HEK293 (cell line): ENCODE data around the gene WDR70.
"Not testable (repeated sequence)": the region's sequence is repeated elsewhere in the genome, so short reads cannot be mapped to it uniquely, and the experiment has no call there.

ENCODE experiments used
- CTCF ChIA-PET: fragments of 350-600 bp; formaldehyde crosslinking; extraction: SDS; loops from one replicate; lab custom pipeline; 2021; ENCODE audit warnings: antibody characterized with exemption; lab: Yijun Ruan, JAX
- POLR2A ChIA-PET: fragments of 300-600 bp; formaldehyde crosslinking; extraction: SDS; loops from one replicate; lab custom pipeline; 2020; ENCODE audit warnings: antibody characterized with exemption, inconsistent platforms; lab: Yijun Ruan, JAX
- H3K27ac ChIP-seq: fragments of 200-500 bp; sonication (Bioruptor generic); 2 replicates; pipeline ENCODE4 v1.5.1; 2014; ENCODE audit warnings: low read depth, low read length, control low read depth, inconsistent platforms; ENCODE audit errors: extremely low read depth
- H3K36me3 ChIP-seq, 2 experiments: fragments of 200-500 bp in 1 of 2; sonication (Bioruptor generic) in 1 of 2; 1 replicate in 1 of 2; 2 replicates in 1 of 2; pipeline ENCODE4 v1.5.1; 2014 to 2017; ENCODE audit warnings: inconsistent platforms in 2 of 2, low read length in 2 of 2; ENCODE audit not compliant: control insufficient read depth in 2 of 2, insufficient read depth in 1 of 2
- H3K4me1 ChIP-seq: fragments of 200-500 bp; sonication (Bioruptor generic); 2 replicates; pipeline ENCODE4 v1.5.1; 2014; ENCODE audit warnings: mild to moderate bottlenecking, low read length, inconsistent platforms; ENCODE audit not compliant: control insufficient read depth, insufficient read depth
- H3K4me3 ChIP-seq: 2 replicates; pipeline ENCODE4 v1.5.1; 2011; ENCODE audit warnings: low read depth, mild to moderate bottlenecking, control low read depth, low read length, moderate library complexity
- H3K9me3 ChIP-seq: fragments of 200-500 bp; sonication (Bioruptor generic); 2 replicates; pipeline ENCODE4 v1.5.1; 2014; ENCODE audit warnings: low read depth, low read length, inconsistent platforms; ENCODE audit not compliant: control insufficient read depth, insufficient read depth
- HOXD13 ChIP-seq: sonication (generic); formaldehyde crosslinking; IDR thresholded peaks from 2 replicates; pipeline ENCODE4 v1.8.0; 2022; ENCODE audit warnings: missing genetic modification reagents, borderline replicate concordance
- SETDB1 ChIP-seq: IDR thresholded peaks from one replicate; pipeline ENCODE4 v1.6.1; 2017; ENCODE audit warnings: mild to moderate bottlenecking, low read length, moderate library complexity, mixed read lengths; ENCODE audit not compliant: insufficient read length
- ZNF10 ChIP-seq: fragments of 450-650 bp; formaldehyde crosslinking; IDR thresholded peaks from 2 replicates; pipeline ENCODE4 v1.5.1; 2017; ENCODE audit warnings: missing biosample characterization, missing genetic modification characterization
- ZNF140 ChIP-seq: fragments of 450-650 bp; formaldehyde crosslinking; IDR thresholded peaks from 2 replicates; pipeline ENCODE4 v1.5.1; 2016; ENCODE audit warnings: missing biosample characterization, missing genetic modification characterization
- ZNF157 ChIP-seq: fragments of 450-650 bp; formaldehyde crosslinking; IDR thresholded peaks from 2 replicates; pipeline ENCODE4 v1.5.1; 2016; ENCODE audit warnings: missing biosample characterization, missing genetic modification characterization
- ZNF302 ChIP-seq: fragments of 450-650 bp; formaldehyde crosslinking; IDR thresholded peaks from 2 replicates; pipeline ENCODE4 v1.5.1; 2016; ENCODE audit warnings: missing biosample characterization, missing genetic modification characterization, low read depth
- ZNF311 ChIP-seq: fragments of 450-650 bp; formaldehyde crosslinking; IDR thresholded peaks from 2 replicates; pipeline ENCODE4 v1.5.1; 2017; ENCODE audit warnings: missing biosample characterization, missing genetic modification characterization, borderline replicate concordance
- ZNF324 ChIP-seq: fragments of 450-650 bp; formaldehyde crosslinking; IDR thresholded peaks from 2 replicates; pipeline ENCODE4 v1.5.1; 2016; ENCODE audit warnings: missing biosample characterization, missing genetic modification characterization
- ZNF362 ChIP-seq: fragments of 450-650 bp; formaldehyde crosslinking; IDR thresholded peaks from 2 replicates; pipeline ENCODE4 v1.5.1; 2016; ENCODE audit warnings: missing biosample characterization, missing genetic modification characterization
- ZNF596 ChIP-seq: fragments of 450-650 bp; IDR thresholded peaks from 2 replicates; pipeline ENCODE4 v1.5.0; 2018; ENCODE audit warnings: missing biosample characterization, mild to moderate bottlenecking, missing genetic modification characterization, moderate library complexity
- ZNF660 ChIP-seq: fragments of 450-650 bp; IDR thresholded peaks from 2 replicates; pipeline ENCODE4 v1.5.1; 2018; ENCODE audit warnings: missing biosample characterization, mild to moderate bottlenecking, missing genetic modification characterization
- ZNF692 ChIP-seq: fragments of 450-650 bp; formaldehyde crosslinking; IDR thresholded peaks from 2 replicates; pipeline ENCODE4 v1.5.1; 2016; ENCODE audit warnings: missing biosample characterization, missing genetic modification characterization
- ZNF830 ChIP-seq: fragments of 450-650 bp; IDR thresholded peaks from 2 replicates; pipeline ENCODE4 v1.5.0; 2018; ENCODE audit warnings: missing biosample characterization, missing genetic modification characterization, low read depth, mild to moderate bottlenecking, moderate library complexity
- TF ChIP-seq, protein P1 (sequence below): IDR thresholded peaks from 2 replicates; pipeline ENCODE4 v1.6.1; 2011; ENCODE audit warnings: mild to moderate bottlenecking, low read depth, low read length, borderline replicate concordance

The WDR70 gene

DNA sequence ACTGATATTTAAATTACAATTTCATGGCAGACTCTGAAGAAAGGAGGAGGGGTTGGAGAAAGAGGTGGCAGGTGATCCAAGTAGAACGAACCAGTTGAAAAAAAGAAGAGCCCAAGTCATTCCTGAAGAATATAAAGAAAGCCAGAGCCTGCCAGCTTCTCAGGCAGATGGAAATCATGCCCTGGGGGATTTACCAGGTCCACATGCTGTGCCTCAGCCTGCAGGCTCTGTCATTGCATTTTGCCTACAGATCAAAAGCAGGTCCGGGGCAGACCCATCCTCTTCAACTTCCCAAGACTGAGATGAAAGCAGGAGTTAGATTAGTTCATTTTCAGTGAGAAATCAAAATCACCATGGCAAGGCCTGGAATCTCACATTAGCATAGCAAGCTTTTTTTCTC lies 412.2 kb downstream of the WDR70 start (continued):
- no peak for TF ChIP-seq ZNF660 (tag by site-specific recombination)
- TF ChIP-seq ZNF140 (tag by site-specific recombination), result no peak
- no peak for TF ChIP-seq ZNF324
- no peak for TF ChIP-seq ZNF311 (tag by site-specific recombination)
- TF ChIP-seq, protein P1, sequence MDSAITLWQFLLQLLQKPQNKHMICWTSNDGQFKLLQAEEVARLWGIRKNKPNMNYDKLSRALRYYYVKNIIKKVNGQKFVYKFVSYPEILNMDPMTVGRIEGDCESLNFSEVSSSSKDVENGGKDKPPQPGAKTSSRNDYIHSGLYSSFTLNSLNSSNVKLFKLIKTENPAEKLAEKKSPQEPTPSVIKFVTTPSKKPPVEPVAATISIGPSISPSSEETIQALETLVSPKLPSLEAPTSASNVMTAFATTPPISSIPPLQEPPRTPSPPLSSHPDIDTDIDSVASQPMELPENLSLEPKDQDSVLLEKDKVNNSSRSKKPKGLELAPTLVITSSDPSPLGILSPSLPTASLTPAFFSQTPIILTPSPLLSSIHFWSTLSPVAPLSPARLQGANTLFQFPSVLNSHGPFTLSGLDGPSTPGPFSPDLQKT, result no peak
- no peak for TF ChIP-seq SETDB1
- TF ChIP-seq HOXD13, result no peak

- H3K27ac ChIP-seq, result no peak overlapping the region
- POLR2A ChIA-PET, result no interaction called here
- CTCF ChIA-PET, result no interaction called here
Observed at GRCh38 chr5:37792975-37793631, 414.0 kb downstream of the WDR70 start.

DNA sequence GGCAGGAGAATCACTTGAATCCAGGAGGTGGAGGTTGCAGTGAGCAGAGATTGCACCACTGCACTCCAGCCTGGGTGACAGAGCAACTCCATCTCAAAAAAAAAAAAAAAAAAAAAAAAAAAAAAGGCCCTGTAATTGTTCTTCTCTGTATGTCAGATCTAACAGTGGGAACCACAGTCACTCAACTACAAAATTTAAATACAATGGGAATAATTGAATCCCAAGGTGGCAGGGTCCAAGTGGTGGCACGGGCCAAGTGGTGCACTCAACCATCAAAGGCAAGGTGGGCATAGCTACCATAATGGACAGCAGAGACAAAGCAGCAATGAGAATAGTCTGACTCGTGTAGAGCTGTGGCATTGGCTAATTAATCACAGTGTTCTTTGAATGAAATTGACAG lies 416.2 kb downstream of the WDR70 start:
- H3K4me3 ChIP-seq, H3K4me1 ChIP-seq, H3K27ac ChIP-seq, CTCF ChIA-PET, H3K9me3 ChIP-seq, H3K36me3 ChIP-seq: not testable (repeated sequence)
- TF ChIP-seq ZNF362 (tag by site-specific recombination), result peak; percentile 50; the same call in 1 of the 2 replicates
- peak; percentile 97 for TF ChIP-seq ZNF302 (tag by site-specific recombination)
- POLR2A ChIA-PET, result interaction anchor here (0.6 kb wide), 1 partner anchor 154 kb away, joined by 8 read pairs; no protein-coding TSS in a partner anchor

More at GRCh38 chr5:37792975-37793631, 414.0 kb downstream of the WDR70 start:
- Histone ChIP-seq H3K4me3 (no peak overlapping the region), H3K4me1 (no peaks in the 10 kb centered on the region), H3K9me3 (no peaks in the 10 kb centered on the region)
- TF ChIP-seq ZNF692 (tag by site-specific recombination), result 0 out of 2 replicates have a peak, but pooled peaks have one; percentile 20
- TF ChIP-seq ZNF10 (tag by site-specific recombination), result 0 out of 2 replicates have a peak, but pooled peaks have one; percentile 11
- TF ChIP-seq ZNF596, result no peak
- no peak for TF ChIP-seq ZNF830
- TF ChIP-seq, all 188 proteins: peak for 2
- no peaks in the 10 kb centered on the region for H3K36me3 ChIP-seq

- H3K27ac ChIP-seq, H3K36me3 ChIP-seq, H3K9me3 ChIP-seq, H3K4me3 ChIP-seq: not testable (repeated sequence)
- TF ChIP-seq ZNF157 (tag by site-specific recombination), result peak; percentile 95
- TF ChIP-seq, all 188 proteins: peak for 1; not testable (repeated sequence) for 187
- CTCF ChIA-PET, result interaction anchor here (0.5 kb wide), 1 partner anchor 660 kb away, joined by 3 read pairs; no protein-coding TSS in a partner anchor
- POLR2A ChIA-PET, H3K4me1 ChIP-seq: not testable (repeated sequence)
Observed at GRCh38 chr5:37796435-37796834, 417.3 kb downstream of the WDR70 start.
